AML-193 (cell line): ENCODE data around the gene GSTCD.
A peak's percentile ranks its signal among the peaks of the same experiment; 100 is the strongest.
"Not testable (repeated sequence)": the region's sequence is repeated elsewhere in the genome, so short reads cannot be mapped to it uniquely, and the experiment has no call there.

Source experiments
- DNase-seq, 2 experiments: peaks; one replicate each; lab custom pipeline; 2025; lab: John Stamatoyannopoulos, UW

The GSTCD gene, protein sequence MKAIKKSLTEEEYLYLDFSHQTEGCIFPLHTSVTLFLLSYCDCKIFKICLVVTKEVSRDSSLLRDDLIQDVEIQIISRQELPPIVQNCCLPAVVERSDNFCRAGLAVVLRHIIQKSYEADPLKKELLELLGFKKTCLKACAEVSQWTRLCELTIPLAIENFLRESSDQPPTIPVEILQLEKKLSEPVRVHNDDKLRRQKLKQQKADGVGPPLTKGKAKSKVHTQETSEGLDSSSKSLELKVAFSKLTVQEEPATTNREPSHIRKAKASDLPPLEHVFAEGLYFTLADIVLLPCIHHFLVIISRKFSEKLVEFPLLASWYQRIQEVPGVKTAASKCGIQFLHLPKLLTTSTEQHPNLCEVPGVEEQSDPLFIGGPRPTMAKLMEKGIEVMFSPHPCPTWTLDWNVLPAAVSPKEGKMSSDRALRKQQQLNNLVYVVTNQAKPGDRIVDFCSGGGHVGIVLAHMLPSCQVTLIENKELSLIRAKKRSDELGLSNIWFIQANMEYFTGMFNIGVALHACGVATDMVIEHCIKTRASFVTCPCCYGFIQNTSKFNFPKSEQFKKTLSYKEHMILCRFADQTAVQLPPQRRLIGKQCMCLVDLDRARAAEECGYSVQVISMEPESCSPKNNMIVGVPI

DNA sequence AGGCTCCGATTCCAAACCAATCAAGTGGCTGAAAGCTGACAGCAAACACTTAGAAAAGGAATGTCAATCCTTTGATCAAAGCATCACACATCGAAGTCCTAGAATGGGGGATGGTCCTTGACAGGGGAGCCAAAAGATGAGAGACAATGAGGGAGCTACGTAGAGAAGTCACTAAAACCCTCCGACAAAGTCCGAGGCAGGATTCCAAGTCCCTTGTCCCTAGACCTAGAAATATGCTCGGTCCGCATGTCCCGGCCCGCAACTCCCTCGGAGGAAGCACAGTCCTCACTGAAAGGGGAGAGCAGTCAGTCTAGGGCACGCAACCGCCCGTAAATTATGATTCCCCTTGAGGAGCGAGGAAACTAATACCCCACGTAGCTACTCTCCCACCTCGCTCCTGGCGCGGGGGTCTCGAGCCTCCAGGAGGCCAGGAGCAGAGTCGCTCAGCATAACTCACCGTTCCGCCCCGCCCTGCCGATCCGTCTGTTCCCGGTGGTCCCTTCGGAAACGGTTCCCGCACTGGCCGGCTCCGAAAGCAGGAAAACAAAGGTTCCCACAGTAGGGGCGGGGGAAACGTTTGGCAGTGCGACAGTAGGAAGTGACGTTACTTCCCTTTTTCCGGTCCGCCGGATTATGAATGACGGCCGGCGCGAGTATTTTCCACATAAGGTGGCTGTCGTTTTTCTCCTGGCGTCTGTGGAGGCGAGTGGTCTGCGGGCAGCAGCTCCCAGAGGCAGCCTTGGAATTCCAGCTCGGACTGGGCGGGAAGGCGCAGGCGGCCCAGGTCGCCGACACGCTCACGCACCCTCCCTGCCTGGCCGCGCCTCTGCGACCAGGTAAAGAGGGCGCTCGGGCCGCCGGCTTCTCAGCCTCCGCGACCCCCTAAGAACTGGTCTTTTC, at the start of gene GSTCD, which contains the start of gene INTS12:
GSTCD (plus strand) TSS at position 604 of the 900 bp plus-strand sequence. CDS start 8,830 bp downstream, outside the sequence.
INTS12 (minus strand) TSS at position 509 of the 900 bp plus-strand sequence. CDS start 8,684 bp downstream, outside the sequence.
- DNase-seq: peak; percentile 79

DNA sequence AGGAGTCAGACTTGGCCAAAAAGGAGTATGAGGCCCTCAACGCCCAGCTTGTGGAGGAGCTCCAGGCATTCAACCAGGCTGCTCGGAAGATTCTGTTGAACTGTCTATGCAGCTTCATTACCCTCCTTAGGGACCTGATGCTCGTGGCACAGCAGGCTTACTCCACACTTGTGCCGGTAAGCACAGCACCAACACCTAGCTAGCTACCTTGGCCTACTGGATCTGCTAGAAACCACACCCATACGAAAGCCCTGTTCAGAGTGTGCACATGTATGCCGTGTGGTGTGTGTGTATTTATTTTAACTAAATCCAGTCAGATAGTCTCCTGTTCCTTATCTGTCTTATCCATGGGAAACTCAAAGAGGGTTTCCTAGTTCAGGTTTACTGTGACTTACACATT, 49.4 kb upstream of the GSTCD start:
- no peak for DNase-seq

DNA sequence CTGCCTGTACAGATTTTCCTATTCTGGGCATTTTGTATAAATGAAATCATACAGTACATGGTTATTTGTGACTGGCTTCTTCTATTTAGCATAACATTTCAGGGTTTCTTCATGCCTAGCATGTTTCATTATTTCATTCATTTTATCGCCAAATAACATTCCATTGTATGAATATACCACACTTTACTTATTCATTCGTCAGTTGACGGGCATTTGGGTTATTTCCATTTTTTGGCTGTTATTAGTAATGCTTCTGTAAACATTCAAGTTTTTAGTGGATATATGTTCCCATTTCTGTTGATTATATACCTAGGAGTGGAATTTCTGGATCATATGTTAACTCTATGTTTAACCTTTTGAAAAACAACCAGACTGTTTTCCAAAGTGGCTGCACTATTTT, 47.6 kb upstream of the GSTCD start:
- DNase-seq: no peak

DNA sequence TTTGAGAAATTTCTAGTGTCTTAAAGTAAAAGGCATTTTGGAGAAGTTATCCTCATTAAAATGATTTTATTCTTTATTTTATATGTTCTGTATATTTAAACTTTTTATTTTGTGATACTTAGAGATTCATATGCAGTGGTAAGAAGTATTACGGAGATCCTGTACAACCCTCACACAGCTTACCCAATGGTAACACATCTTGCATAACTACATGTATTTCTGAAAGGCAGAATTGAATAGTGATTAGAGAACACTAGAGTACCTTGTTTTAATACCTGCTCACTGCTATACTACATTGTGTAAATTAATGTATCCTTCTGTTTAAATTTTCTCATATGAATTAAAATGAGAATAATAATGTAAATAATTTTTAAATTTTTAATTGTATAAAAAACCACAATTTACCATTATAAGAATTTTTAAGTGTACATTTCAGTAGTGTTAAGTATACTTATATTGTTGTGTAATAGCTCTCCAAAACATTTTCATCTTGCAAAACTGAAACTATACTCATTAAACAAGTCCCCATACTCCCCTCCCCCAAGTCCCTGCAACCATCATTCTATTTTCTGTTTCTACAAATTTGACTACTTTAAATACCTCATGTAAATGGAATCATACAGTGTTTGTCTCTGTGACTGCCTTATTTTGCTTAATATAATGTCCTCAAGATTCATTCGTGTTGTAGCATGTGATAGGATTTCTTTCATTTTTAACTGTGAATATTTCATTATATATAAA, 45.5 kb upstream of the GSTCD start:
- no peak for DNase-seq

DNA sequence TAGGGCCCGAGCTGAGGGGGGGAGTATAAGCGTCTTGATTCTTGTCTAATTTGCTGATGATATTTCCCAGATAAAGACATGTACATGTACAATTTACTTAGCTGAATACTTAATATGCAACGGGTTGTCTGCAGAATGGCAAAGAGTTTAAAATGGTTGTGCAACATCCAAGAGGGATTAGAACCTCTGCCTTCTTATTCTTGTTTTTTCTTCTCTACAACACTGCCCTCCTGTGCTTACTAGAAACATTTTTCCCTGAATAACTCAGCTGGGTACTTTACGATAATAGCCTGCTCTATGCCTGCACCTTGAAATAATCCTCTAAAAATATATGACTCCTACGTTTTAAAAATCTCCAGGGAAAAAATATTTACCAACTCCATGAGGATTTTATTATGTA, 41.9 kb upstream of the GSTCD start:
- DNase-seq: peak; percentile 29 to 54

DNA sequence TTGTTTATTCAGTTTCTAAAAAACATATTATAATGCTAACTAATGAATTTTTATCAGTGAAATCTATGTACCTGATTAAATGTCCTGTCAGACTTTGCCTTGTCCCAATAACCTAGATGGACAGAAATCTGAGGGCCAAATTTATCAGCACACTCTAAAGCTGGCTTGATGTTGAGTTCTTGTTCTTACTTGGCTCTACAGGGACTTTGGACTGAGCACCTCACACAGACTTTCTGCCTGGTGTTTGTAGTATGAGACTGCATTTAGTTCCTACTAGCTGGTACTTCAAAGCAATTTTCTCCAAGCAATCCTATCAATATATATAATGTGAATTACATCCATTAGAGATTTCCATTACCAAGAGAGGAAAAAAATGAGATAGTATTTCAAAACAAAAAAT, 37.9 kb upstream of the GSTCD start:
- no peak for DNase-seq

DNA sequence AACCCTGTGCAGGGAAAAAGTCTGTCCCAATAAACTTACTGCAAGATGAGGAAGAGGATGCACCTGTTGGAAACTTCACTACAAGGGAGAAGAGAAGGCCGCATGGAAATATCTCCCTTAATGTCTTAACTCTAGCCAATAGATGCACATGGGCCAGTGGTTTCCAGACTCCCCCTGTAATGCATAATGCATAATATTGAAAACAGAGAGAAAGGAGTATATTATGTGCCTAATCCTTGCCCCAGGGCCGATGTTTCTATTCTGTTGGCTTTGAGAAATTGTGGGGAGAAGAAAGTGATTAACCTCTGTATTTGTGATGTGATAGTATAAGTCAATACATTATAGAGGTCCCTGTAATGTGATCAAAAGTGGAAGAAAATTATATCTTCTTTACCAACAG, 37.3 kb upstream of the GSTCD start:
- DNase-seq: no peak

DNA sequence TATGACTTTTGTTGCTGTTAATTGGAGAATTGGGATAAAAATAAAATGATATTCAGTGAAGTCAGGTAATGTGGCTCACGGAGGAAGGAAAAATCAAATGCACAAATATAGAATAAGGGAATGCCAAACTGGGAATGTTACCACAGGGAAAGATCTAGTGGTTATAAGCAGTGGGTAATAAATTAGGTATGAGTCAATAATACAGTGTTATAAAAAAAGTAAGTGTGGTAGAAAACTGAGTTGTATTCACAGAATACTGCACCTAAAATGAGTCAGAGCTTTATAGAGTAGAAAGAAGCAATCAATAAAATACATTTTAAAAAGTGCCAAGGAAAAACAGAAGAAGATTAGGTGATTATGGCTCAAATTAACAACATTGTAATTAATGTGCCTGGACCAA, 34.6 kb upstream of the GSTCD start:
- no peak for DNase-seq

DNA sequence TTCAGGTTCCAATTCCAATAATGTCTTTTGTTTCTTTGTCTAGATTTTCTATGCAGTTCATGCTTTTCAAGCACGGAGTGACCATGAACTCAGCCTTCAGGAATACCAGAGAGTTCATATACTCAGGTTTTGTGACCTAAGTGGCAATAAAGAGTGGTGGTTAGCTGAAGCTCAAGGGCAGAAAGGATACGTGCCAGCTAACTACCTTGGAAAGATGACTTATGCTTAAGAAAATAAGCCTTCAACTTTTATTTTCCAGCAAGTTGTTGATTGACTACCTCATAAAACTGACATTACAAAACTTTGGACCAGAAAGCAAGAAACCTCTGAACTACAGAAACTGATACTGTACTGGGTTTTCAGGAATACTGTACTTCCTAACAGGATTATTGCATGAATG, 30.9 kb upstream of the GSTCD start:
- no peak for DNase-seq

DNA sequence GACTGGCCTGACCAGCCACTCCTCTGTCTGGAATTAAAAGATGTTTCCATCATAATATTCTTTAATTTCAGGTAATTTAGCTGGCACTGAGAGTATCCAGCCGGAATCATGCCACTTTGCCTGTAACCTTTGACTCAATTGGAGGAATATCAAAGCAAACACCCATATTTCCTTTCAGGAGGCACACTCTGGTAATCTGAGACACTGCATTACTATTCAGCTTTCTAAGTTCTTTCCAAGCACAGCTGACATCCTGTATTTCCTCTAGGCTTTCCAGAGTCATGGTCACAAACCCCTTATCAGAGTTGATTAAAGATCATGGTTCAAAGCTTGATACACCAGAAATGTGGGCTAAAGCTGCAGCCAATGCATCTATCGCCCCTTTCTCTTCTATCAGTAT, 29.4 kb upstream of the GSTCD start:
- no peak for DNase-seq

DNA sequence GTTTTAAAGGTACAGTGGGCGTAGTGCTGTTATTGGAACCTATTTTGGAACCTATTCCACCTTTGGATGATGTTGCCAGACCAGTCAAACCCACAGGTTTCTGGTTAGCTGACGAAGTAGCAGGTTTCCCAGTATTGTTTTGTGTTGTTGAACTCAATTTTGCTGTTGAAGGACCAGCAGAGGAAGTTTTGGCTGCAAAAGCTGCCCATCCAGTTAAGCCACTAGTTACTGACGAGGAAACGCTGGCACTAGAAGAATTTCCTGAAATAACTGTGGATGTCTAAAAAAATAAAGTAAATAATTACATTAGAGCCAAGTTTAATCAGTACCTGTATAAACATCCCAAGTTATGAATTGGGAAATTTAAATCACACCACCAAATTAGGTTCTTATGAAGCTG, 25.5 kb upstream of the GSTCD start:
- DNase-seq: no peak

DNA sequence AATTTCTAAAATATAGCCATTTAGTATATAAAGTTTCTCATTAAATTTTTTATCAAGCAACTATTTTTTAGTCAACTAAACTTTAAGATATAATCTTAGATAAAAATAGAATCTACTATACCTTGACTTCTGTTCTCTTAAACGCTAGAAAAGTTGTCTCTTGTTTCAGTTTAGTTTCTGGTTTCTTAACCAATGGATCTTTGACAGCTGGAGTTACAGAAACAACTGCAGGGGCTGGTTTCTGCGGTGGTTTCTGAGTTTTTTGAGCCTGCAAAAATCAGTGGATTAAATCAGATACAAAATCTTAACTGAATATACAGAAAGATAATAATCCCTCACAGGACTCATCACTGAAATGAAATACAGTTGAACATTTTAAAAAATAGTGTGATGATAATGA, 22.0 kb upstream of the GSTCD start:
- no peak for DNase-seq

DNA sequence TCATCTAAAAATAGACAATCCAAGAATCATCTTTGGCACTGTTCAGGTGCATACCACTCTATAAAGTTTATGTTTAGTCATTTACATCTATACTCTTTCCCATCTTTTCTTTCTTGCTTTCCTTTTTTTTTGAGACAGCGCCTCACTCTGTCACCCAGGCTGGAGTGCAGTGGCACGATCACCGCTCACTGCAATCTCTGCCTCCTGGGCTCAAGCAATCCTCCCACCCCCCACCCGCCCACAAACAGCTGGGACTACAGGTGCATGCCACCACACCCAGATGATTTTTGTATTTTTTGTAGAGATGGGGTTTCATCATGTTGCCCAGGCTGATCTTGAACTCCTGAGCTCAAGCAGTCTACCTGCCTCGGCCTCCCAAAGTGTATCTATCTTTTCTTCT, 13.8 kb upstream of the GSTCD start:
- not testable (repeated sequence) for DNase-seq

DNA sequence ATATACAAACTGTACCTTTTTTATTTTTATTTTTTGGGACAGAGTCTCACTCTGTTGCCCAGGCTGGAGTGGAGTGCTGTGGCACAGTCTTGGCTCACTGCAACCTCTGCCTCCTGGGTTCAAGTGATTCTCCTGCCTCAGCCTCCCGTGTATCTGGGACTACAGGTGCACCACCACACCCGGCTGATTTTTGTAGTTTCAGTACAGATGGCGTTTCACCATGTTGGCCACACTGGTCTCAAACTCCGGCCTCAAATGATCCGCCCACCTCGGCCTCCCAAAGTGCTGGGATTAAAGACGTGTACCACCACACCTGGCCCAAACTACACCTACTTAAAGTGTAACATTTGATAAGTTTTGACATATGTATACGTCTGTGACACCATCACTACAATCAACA, 12.8 kb upstream of the GSTCD start:
- DNase-seq: not testable (repeated sequence)

DNA sequence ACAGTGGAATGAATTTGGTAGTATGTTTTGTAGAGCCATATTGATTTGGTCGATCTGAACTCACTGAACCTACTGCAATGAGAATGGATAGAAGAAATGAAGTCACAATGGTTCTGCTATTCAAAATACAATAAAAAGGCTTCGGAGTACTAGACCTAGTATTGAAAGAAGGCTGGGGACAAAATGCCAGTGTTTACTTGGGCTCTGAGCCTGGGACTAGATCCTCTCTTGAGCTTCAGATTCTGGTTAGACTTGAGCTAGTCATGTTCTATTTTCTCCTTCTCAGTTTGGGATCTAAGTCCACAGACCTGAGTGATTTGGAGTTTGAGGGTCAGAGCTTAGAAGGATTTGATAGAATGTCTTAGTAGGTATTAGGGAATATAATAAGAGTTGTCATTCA, 10.0 kb upstream of the GSTCD start:
- DNase-seq: no peak

DNA sequence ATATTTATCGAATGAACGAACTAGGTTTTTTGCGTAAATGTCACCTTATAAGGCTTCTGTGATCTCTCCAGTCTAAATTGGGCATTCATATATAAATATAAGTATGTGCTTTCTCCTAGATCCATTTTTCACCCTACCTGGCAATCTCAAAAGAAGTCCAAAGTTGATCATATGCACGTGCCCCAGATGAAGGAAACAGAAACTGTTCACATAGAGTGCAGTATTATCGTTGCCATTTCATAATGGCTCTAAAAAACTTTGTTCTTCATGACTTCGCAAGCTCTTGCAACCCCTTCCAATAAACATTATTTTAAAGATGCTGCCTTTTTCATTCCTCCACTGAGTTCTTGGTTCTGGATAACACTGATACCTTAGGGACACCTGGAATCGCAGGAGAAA, 803 bp upstream of the GSTCD start:
- no peak for DNase-seq

DNA sequence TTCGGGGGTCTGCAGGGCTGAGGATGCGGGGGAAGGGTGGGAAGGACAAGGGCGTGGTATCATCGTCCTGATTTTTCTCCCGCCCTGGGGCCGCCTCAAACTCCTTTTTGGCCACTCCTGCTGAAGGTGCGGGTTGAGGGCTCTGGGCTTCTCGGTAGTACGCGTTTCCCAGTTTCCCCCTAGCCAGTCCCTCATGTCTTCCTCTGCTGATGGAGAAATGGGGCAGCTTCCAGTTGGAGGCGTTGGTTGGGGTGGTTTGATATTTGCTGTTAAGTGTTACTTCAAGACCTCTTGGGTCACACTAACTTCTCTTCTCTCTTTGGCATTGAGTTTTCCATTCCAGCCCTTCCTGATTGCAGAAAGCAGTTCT, 482 bp downstream of the GSTCD start:
- peak; percentile 24 to 36 for DNase-seq

DNA sequence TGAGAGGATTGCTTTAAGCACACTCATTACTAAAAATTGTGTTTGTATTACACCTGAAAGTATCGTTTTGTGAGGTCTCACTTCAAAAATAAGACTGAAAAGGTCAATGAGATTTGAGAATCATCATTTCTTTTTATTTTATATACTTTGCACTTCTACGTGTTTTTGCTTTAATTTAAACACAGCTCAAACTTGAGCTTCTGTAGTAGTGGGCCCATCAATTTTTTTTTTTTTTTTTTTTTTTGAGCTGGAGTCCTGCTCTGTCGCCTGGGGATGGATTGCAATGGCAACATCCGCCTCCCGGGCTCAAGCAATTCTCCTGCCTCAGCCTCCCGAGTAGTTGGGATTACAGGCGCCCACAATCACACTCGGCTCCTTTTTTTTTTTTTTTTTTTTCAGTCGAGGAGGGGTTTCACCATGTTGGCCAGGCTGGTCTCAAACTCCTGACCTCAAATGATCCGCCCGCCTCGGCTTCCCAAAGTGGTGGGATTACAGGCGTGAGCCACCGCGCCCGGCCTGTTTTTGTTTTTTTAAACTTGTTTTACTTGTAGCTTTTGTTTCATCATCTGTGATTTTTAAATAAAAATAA, 1.5 kb downstream of the GSTCD start:
- no peak for DNase-seq

DNA sequence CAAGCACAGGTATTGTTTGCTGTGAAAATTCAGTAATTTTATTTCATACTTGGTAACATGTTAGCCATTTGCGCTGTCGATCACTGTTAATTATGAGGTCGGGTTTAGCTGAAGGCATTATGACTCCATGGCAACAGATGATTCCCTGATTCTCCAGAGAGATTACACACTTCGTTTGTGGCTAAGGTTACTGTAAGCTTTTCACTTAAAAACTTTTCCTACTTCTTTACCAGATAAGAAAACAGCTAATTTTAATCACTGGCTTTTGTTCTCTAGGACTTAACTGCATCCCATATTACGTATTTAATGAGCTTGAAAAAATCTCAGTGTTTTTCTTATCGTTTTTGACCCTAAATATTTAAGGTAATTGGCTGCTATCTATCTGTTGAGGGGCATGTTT, 2.1 kb downstream of the GSTCD start:
- DNase-seq: no peak

DNA sequence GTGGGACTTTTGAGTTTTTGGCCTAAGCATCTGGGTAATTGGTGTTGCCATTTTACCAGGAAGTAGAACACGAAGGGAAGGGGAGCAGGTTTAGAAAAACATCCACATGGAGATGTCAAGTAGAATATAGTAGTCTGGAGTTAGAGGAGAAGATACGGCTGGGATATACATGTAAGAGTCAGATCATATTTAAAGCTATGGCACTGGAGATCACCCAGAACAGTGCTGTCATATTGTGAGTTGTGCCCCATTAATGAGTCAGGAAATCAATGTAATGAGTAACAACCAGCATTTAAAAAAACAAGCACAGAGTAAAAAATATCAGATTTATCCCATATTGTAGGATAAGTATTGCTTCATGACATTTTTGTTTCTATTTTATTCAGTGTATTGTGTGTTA, 4.2 kb downstream of the GSTCD start:
- DNase-seq: no peak

DNA sequence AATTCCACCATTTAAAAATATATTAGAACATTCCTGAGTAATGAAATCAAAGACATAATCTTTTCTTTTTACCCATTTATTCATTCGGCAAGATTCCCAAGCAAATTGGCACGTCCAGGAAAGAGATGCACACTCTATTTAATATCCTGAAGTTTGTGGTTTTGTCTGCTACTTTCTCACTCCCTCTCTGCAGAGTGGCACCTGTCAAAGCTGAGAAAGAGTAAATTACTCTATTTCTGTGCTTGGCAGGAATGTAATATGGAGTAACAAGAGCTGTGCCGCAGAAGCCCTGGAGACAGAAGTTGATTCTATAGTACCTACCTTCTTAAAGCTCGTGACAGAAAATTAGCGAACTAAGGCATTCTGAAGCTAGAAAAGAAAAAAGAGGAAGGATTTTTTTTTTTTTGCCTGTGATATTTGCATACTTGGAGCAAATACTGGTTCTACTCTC, 5.5 kb downstream of the GSTCD start:
- DNase-seq: peak; percentile 84 to 89
